ENCODE results near the gene OST4. TPM values are rescaled to one million over a fixed set of nuclear protein-coding genes. Genes with fewer than 3 reads are reported as not detected.

Gene OST4
- total and polyA plus RNA-seq, 12 donors: 174 to 617 (median 402) TPM

- Histone ChIP-seq H3K36me3 (replicated peaks in 1 of 2) (no peaks in the 10 kb centered on the region), H3K4me1 (replicated peaks in 1 of 2) (peaks cover 13 to 26% of the 10 kb centered on the region in 2 donors), H3K27me3 (no peaks in the 10 kb centered on the region), H3K27ac (peak overlapping the region in 3 of 5 donors; percentile 52 to 78 (median 58)), H3K4me3 (no peak overlapping the region), H3K9me3 (replicated peaks in 1 of 3) (no peaks in the 10 kb centered on the region)
- intact Hi-C loops (cut with DNase I): loop anchor here (5.0 to 10.0 kb wide), 2 partner anchors 179 to 207 kb away; partner anchors contain the start of gene DNAJC5G (in 2 of the 2)
- TF ChIP-seq CTCF (IDR thresholded peaks at IDR 0.05) (no peak), POLR2A (IDR thresholded peaks at IDR 0.05) (no peak)
- WGBS, 4 donors: 65 to 83% (median 70%) methylated on average over 2 of the region's 2 CpGs; no CpG with 5 or more reads in 1 of the 4 donors
- DNase-seq: no peak
These were observed 23.9 kb upstream of the OST4 start for GRCh38 chr2:27095427-27095744.

- H3K36me3 ChIP-seq (replicated peaks in 1 of 2): no peaks in the 10 kb centered on the region
- DNase-seq: peak in 1 of 7 donors; percentile 26
- H3K27me3 ChIP-seq: no peaks in the 10 kb centered on the region
- TF ChIP-seq CTCF (IDR thresholded peaks at IDR 0.05) (no peak), POLR2A (IDR thresholded peaks at IDR 0.05) (no peak)
- peaks cover 13 to 26% of the 10 kb centered on the region in 2 donors for H3K4me1 ChIP-seq (replicated peaks in 1 of 2)
- no peak overlapping the region for H3K27ac ChIP-seq
- WGBS, 4 donors: 93 to 95% (median 95%) methylated on average over 21 to 24 of the region's 24 CpGs
- H3K9me3 ChIP-seq (replicated peaks in 1 of 3): no peaks in the 10 kb centered on the region
- no peak overlapping the region for H3K4me3 ChIP-seq
- intact Hi-C loops (cut with DNase I): loop anchor here (10.0 kb wide), 1 partner anchor 180 kb away; the partner anchor contains the start of gene DNAJC5G (in 2 of the 2)
These were observed 23.0 kb upstream of the OST4 start for GRCh38 chr2:27094353-27094984.

- TF ChIP-seq POLR2A (IDR thresholded peaks at IDR 0.05) (no peak), CTCF (IDR thresholded peaks at IDR 0.05) (no peak)
- DNase-seq: peak in 1 of 7 donors; percentile 20
- intact Hi-C loops (cut with DNase I): loop anchor here (10.0 kb wide), 1 partner anchor 181 kb away; the partner anchor contains the start of gene DNAJC5G (in 2 of the 2)
- Histone ChIP-seq H3K4me1 (replicated peaks in 1 of 2) (peaks cover 13 to 26% of the 10 kb centered on the region in 2 donors), H3K4me3 (no peak overlapping the region), H3K36me3 (replicated peaks in 1 of 2) (no peaks in the 10 kb centered on the region), H3K27me3 (no peaks in the 10 kb centered on the region), H3K27ac (peak overlapping the region in 2 of 5 donors; percentile 28 to 74), H3K9me3 (replicated peaks in 1 of 3) (no peaks in the 10 kb centered on the region)
- 89 to 95% (median 91%) methylated on average over 6 of the region's 6 CpGs for WGBS, 4 donors
These were observed 22.2 kb upstream of the OST4 start for GRCh38 chr2:27093430-27094352.

Measured in adrenal gland (tissue), 12 donors.